ENCODE measurements around the gene DDX25.
"Not testable (repeated sequence)": the region's sequence is repeated elsewhere in the genome, so short reads cannot be mapped to it uniquely, and the experiment has no call there.

The DDX25 gene

GRCh38 chr11:125903711-125904659 lies at the start of gene DDX25:
Gene DDX25 (plus strand): TSS chr11:125904508. CDS start chr11:125904518, 10 bp downstream.
- DNase-seq (ENCODE audit: low spot score), result no peak

GRCh38 chr11:125857670-125858069 lies 46.6 kb upstream of the DDX25 start:
- DNase-seq (ENCODE audit: low spot score), result not testable (repeated sequence)

- not testable (repeated sequence) for DNase-seq (ENCODE audit: low spot score)
Measured at GRCh38 chr11:125862786-125863185, 41.5 kb upstream of the DDX25 start.

GRCh38 chr11:125865354-125865753 lies 39.0 kb upstream of the DDX25 start:
- not testable (repeated sequence) for DNase-seq (ENCODE audit: low spot score)

- no peak for DNase-seq (ENCODE audit: low spot score)
Measured at GRCh38 chr11:125869521-125869920, 34.8 kb upstream of the DDX25 start.

- DNase-seq (ENCODE audit: low spot score), result peak; percentile 39
Measured at GRCh38 chr11:125871391-125872137, 32.7 kb upstream of the DDX25 start.

- no peak for DNase-seq (ENCODE audit: low spot score)
Measured at GRCh38 chr11:125872138-125872491, 32.2 kb upstream of the DDX25 start.

GRCh38 chr11:125873881-125874555 lies 30.3 kb upstream of the DDX25 start:
- no peak for DNase-seq (ENCODE audit: low spot score)

- peak; percentile 72 for DNase-seq (ENCODE audit: low spot score)
Measured at GRCh38 chr11:125874556-125875124, 29.7 kb upstream of the DDX25 start.

GRCh38 chr11:125881291-125881690 lies 23.0 kb upstream of the DDX25 start:
- DNase-seq (ENCODE audit: low spot score), result no peak

GRCh38 chr11:125883375-125883774 lies 20.9 kb upstream of the DDX25 start:
- no peak for DNase-seq (ENCODE audit: low spot score)

GRCh38 chr11:125886997-125887372 lies 17.3 kb upstream of the DDX25 start:
- DNase-seq (ENCODE audit: low spot score), result peak; percentile 35

- peak; percentile 98 for DNase-seq (ENCODE audit: low spot score)
Measured at GRCh38 chr11:125887373-125888324, 16.7 kb upstream of the DDX25 start, which contains the start of gene HYLS1. Gene HYLS1 (plus strand): TSS chr11:125887668. CDS start chr11:125899369, 11,701 bp downstream.

- DNase-seq (ENCODE audit: low spot score), result no peak
Measured at GRCh38 chr11:125890447-125891100, 13.7 kb upstream of the DDX25 start.

GRCh38 chr11:125892071-125892470 lies 12.2 kb upstream of the DDX25 start:
- no peak for DNase-seq (ENCODE audit: low spot score)

- DNase-seq (ENCODE audit: low spot score), result no peak
Measured at GRCh38 chr11:125892994-125893393, 11.3 kb upstream of the DDX25 start.

- no peak for DNase-seq (ENCODE audit: low spot score)
Measured at GRCh38 chr11:125901872-125902271, 2.4 kb upstream of the DDX25 start.

GRCh38 chr11:125902277-125902926 lies 1.9 kb upstream of the DDX25 start:
- DNase-seq (ENCODE audit: low spot score), result no peak

GRCh38 chr11:125902927-125903710 lies 1.2 kb upstream of the DDX25 start, which contains the start of gene PUS3:
Gene PUS3 (minus strand): TSS chr11:125903206. CDS start chr11:125896284, 6,922 bp downstream.
- peak; percentile 96 for DNase-seq (ENCODE audit: low spot score)

Data from AG08395 (cell line).